ENCODE results near the gene KRT34.
"Not testable (repeated sequence)": the region's sequence is repeated elsewhere in the genome, so short reads cannot be mapped to it uniquely, and the experiment has no call there.

Gene KRT34

GRCh38 chr17:41404024-41404671 is 22.0 kb upstream of the KRT34 start:
- DNase-seq (ENCODE audit: low read depth) = no peak

DNA sequence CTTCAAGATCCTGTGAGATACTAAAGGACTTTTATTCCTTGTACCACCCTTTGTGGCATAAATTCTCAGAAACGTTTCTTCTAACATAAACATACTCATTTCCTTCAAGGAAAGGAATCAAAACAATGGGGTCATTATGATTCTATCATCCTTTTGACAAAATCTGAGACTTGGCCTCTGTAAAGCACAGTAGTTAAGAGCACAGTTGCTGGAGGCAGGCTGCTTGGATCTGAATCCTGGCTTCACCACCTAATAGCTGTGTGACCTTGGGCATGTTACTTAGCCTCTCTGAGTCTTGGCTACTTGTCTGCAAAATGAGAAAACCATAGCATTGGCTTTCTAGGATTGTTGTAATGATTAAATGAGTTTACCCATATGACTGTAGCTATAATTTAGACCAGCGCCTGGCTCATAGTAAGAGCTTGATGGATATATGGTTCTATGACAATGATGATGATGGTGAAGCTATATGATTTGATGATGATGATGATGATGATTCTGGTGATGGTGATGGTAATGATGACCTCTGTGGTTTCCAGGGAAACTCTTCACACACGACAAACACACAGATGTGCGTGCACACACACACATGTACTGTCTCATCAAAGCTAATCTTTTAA is 21.4 kb upstream of the KRT34 start:
- DNase-seq (ENCODE audit: low read depth) = no peak

- DNase-seq (ENCODE audit: low read depth) = no peak
Measured at GRCh38 chr17:41402161-41402560, 20.1 kb upstream of the KRT34 start.

DNA sequence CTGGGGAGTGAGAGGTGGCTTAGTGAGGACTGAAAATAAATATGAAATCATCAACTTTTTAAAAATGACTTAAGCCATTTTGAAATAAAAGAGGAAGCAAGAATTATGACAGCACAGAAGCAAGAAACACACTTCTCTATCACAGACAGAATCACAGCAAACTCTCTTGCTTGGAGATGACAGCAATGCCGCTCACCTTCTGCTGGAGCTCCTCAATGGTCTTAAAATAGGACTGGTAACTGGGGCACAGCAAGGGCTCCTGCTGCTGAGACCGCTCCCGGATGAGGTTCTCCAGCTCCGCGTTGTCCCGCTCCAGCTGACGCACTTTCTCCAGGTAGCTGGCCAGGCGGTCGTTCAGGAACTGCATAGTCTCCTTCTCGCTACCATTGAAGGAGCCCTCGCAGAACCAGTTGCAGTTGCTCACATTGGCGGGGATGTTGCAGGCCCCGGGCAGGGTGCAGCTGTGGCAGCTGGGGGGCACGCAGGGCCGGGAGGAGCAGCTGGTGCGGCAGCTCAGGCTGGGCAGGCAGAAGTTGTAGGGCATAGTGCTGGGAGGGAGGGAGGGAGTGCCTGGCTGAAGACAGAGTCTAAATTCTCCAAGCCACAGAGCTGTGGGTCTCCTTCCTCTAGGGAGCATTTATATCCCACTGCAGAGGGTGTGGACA is 15.0 kb upstream of the KRT34 start, which contains the start of gene KRT31:
Gene KRT31 (minus strand): TSS at position 613 of the 665 bp plus-strand sequence. CDS start 69 bp downstream, at position 544.
- no peak for DNase-seq (ENCODE audit: low read depth)

DNA sequence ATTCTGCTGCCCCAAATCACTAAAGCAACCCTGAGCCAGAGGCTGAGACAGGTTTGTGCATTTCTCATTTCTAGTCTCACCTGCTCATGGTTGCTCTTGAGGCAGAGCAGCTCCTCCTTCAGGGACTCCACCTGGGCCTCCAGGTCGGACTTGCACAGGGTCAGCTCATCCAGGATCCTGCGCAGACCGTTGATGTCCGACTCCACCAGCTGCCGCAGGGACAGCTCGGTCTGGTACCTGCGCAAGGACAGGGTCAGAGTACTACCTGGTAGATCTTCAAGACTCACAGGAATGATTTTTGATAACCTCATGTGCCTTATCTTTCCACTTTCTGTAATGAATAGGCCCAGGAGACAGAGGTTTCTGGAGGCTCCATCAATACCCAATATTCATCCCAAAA is 14.2 kb upstream of the KRT34 start:
- DNase-seq (ENCODE audit: low read depth) = no peak

DNA sequence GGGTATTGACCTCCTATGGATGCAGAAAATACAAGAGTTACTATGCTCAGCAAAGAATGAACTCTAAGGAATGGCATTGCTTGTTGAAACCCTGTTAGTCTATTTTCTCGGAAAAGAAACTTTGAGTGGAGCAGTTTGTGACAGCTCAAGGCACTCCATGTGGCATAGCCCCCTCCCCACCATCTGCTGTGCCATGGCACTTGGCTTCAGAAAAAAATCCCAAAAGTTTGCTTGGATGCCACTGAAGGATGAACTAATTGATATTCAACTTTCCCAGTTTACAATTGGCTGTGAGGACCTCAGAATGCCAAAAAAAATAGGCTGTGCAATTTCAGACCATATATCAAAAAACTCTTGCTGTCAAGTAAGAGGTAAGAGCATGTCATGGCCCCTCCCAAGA is 13.5 kb upstream of the KRT34 start:
- DNase-seq (ENCODE audit: low read depth) = no peak

DNA sequence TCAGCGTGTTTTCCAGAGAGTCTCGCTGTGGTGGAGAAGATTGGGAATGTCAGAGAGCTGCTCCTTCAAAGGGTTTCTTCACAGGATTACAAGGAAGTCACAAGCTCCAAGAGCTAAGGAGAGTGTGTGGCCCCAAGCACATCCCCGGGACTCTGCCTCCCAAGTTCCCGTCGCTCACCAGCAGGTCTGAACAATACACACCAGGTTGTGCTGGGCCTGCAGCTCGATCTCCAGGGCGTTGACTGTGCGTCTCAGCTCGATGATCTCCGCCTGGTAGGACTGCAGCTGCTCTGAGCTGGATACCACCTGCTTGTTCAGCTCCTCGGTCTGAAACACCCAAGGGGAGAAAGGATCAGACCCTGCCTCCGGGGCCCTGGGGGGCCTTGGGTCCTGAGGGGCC is 12.9 kb upstream of the KRT34 start:
- not testable (repeated sequence) for DNase-seq (ENCODE audit: low read depth)

DNA sequence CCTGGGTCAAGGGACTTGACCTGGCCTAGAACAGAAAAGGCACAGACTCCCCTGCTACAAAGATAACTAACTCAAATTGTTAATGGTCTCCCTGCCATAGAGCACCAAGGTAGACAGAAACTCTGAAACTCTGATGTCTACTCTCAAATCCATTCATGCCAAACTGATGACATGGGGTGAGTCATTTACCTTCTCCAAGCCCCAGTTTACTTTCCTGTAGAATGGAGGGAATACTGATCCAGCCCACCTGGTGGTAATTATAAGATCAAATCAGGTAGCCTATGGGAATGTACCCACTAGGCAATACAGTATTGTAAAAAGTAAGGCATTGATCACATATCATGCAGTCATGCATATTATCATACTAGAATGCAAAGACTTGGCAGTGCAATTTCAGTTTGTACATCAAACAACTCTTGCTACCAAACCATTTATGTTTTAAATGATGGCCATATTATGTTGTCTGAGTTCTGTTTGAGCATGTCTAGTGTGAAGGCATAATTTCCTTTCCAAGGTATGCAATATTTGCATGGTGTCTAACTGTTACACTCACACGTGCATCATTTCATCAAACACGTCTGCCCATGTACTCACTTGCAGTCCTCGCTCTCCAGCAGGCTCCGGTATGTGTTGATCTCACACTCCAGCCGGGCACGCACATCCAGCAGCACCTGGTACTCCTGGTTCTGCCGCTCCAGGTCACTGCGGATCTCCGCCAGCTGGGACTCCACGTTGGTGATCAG is 12.3 kb upstream of the KRT34 start:
- no peak for DNase-seq (ENCODE audit: low read depth)

- DNase-seq (ENCODE audit: low read depth) = no peak
Measured at GRCh38 chr17:41393826-41394225, 11.7 kb upstream of the KRT34 start.

DNA sequence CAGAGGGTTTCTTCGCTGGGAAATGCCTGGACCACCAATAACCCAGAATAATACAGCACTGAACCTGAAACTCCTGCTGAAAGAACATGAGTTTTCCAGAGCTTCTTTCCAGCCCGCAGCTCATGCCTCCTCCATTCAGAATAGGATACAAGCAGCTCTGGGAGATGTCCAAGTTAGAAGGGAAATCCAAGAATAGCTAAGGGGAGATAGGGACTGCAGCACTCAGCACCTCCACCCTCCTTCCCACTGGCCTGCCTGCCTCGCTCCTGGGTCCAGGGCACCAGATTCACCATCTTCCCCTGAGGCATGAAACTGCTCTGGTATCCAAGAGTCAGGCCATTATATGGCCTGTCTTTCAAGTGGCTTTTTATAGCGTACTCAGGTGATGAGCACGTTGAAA is 11.2 kb upstream of the KRT34 start:
- no peak for DNase-seq (ENCODE audit: low read depth)

DNA sequence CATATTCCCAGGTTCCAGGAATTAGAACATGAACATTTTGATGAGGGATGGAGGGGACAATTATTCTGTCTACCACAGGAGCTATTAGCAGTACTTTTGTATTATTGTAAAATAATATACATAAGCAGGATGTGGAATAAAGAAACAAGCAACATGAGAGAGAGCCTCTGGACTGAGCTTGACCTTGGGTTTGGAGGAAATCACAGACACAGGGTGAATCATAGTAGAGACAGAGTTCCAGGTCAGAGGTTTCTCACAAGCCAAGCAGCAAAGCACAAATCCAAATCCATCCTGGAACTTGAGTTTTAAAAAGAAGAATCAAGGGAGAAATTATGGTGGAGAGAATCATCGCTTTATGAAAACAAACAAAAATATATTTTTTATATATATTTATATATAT is 10.2 kb upstream of the KRT34 start:
- DNase-seq (ENCODE audit: low read depth) = no peak

- DNase-seq (ENCODE audit: low read depth) = no peak
Measured at GRCh38 chr17:41391535-41391934, 9.4 kb upstream of the KRT34 start.

DNA sequence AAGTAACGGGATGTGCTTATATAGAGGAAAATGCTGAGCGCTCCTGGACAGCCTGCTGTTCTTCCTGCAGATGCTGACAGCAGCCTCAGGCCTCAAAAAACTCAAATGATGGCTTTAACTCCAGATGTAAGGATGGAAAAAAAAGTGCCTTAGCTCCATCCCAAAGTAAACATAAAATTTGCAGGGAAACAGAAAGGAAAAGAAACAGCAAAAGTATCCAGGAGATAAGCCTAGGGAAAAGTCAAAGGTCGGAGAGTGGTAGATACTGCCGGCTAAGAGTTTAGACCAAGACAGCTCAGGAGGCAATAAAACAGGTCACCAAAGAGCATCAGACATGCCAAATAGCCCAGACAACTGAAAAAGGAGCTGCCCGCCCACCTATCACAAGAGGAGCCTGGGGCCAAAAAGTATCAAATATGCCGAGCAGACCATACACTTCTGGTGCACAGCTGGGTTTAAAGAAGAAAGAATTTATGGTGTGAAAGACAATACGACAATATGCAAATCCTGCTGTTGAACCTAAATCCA is 8.4 kb upstream of the KRT34 start:
- no peak for DNase-seq (ENCODE audit: low read depth)

DNA sequence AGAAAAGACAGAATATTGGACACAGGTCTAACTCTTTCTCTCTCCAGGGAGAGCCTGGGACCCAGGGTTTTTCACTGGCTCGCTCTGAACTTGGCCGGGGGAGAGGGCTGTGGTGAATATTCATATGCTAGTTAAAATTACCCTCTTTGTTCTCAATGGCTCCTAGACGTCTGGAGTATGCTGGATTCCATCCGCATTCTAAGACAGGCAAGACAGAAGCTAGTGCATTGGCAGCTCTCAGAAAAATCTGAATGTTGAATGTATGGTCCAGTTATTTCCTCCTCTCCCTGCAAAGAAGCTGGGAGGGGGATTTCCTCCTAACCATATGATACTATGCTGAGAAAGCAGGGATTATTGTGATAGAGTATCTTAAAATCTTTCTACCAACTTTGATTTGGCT is 5.6 kb upstream of the KRT34 start:
- DNase-seq (ENCODE audit: low read depth) = no peak

- no peak for DNase-seq (ENCODE audit: low read depth)
Measured at GRCh38 chr17:41386227-41386626, 4.1 kb upstream of the KRT34 start.

DNA sequence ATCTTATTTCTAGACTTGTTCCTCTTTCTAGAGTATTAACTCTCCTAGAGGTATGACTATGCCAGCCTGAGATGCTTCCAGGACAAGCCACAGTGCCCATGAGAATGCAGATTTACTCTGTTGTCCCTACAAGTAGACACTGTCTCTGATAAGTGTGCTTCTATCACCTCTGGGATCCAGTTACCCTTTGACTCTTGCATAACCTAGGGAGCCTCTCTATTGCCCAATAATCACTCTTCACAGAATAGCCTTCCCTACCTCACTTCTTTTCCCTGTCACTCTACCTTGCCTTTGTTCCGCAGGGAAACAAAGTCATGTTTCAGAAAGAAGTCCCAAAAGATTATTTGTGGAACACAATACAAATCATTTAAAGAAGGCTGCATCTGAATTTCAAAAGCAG is 1.6 kb upstream of the KRT34 start:
- no peak for DNase-seq (ENCODE audit: low read depth)

GRCh38 chr17:41382394-41382793 is 288 bp upstream of the KRT34 start:
- no peak for DNase-seq (ENCODE audit: low read depth)

DNA sequence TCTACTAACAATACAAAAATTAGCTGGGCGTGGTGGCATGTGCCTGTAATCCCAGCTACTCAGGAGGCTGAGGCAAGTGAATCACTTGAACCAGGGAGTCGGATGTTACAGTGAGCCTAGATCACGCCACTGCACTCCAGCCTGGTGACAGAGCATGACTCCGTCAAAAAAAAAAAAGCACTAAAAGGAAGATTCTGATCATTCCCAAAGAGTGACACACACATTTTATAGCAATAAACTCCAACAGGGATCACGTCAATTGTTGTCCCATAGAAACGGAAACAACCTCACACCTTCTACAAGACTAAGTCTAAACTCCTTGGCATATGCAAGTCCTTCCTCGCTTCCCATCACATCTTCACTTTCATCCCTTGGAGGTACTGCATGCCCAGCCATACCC is 2.0 kb downstream of the KRT34 start:
- DNase-seq (ENCODE audit: low read depth) = not testable (repeated sequence)

GRCh38 chr17:41377546-41377945 is 4.6 kb downstream of the KRT34 start:
- no peak for DNase-seq (ENCODE audit: low read depth)

GRCh38 chr17:41369713-41370112 is 12.4 kb downstream of the KRT34 start, which contains the start of gene KRT33B:
Gene KRT33B, minus strand, starts transcription at chr17:41369813. Its CDS starts 63 bp downstream, at chr17:41369750.
- DNase-seq (ENCODE audit: low read depth) = no peak

DNA sequence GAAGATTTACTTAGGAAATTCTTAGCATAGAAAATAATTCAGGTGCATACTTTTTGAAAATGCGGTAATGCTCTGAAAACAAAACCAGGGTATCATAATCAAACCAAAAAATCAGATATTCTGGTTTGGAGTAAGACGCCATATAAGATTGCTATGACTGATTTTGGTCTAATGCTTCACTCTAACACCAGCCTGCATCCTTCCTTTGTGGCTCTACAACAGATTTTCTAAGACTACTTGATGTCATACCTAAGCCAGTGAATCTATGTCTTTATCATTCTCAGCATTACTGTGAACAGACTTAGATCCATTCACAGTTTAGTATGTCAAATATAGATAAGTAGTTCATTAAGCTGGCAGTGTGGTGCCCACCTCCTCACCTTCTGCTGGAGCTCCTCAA is 13.1 kb downstream of the KRT34 start:
- no peak for DNase-seq (ENCODE audit: low read depth)

GRCh38 chr17:41367426-41368075 is 14.6 kb downstream of the KRT34 start:
- no peak for DNase-seq (ENCODE audit: low read depth)

All from T follicular helper cell (primary cell).